Body of pancreas (tissue), 4 donors: Measurements from ENCODE around the gene MYZAP. TPM values are rescaled to one million over a fixed set of nuclear protein-coding genes. Genes with fewer than 3 reads are reported as not detected.

Source experiments
- ATAC-seq: fragments of 150-250 bp; one replicate; pipeline ENCODE4 v1.9.1; 2016
- DNase-seq, 4 donors: peaks; one replicate each; pipeline ENCODE4 v3.0.0-alpha.2; 2019
- H3K27ac ChIP-seq, 4 donors: fragments of 200-600 bp; sonication (generic); 1 replicate in 3 of 4; 2 replicates in 1 of 4; pipeline versions ENCODE4 v1.5.1 to v1.6.1; 2016 to 2019; ENCODE audit warnings: mild to moderate bottlenecking in 1 of 4, mixed read lengths in 1 of 4, moderate library complexity in 1 of 4
- H3K27me3 ChIP-seq, 2 donors: fragments of 200-600 bp; sonication (generic); one replicate each; pipeline ENCODE4 v1.6.0; 2016; ENCODE audit warnings: mild to moderate bottlenecking in 1 of 2
- H3K36me3 ChIP-seq, 2 donors: fragments of 200-600 bp; sonication (generic); replicated peaks in 1 of 2; 2 replicates each; pipeline ENCODE4 v1.5.1; 2016; ENCODE audit warnings: low read depth in 2 of 2; ENCODE audit not compliant: insufficient read depth in 1 of 2
- H3K4me1 ChIP-seq: fragments of 200-600 bp; sonication (generic); one replicate; pipeline ENCODE4 v1.6.0; 2016
- H3K4me3 ChIP-seq, 2 donors: fragments of 200-600 bp; sonication (generic); 1 replicate in 1 of 2; 2 replicates in 1 of 2; pipeline ENCODE4 v1.5.1; 2016 to 2019
- H3K9me3 ChIP-seq, 3 donors: fragments of 200-600 bp; sonication (generic); 1 replicate in 2 of 3; 2 replicates in 1 of 3; pipeline ENCODE4 v1.5.1; 2016
- CTCF ChIP-seq, 7 experiments: fragments of 450-650 bp in 4 of 7; fragments of 200-600 bp in 3 of 7; sonication (generic) in 3 of 7; IDR thresholded peaks; one replicate each; pipeline ENCODE4 v1.5.1; 2016 to 2019; ENCODE audit warnings: antibody characterized with exemption in 7 of 7
- POLR2A ChIP-seq, 3 donors: fragments of 450-650 bp; IDR thresholded peaks; one replicate each; pipeline ENCODE4 v1.6.1; 2016; ENCODE audit warnings: antibody characterized with exemption in 3 of 3, mild to moderate bottlenecking in 2 of 3
- WGBS, 2 donors: methylation state at CpG; one replicate each; pipeline ENCODE4 v1.1.5; 2017; 5-methylcytosine and 5-hydroxymethylcytosine counted together
- intact Hi-C: fragments of 100-400 bp; cut with DNase I; formaldehyde crosslinking; loops from one replicate; pipeline ENCODE4 v1.15.1; 2023
- total RNA-seq, 2 donors: library from RNA; depleted of rRNA; stranded (reverse); fragments of >200 nt; gene quantifications; one replicate each; pipeline ENCODE4 v1.1.0, GENCODE V29; 2016

The MYZAP gene
- total RNA-seq, 2 donors from 2014 or later = 10.9 to 16.3 TPM

GRCh38 chr15:57726411-57726810, 134.7 kb downstream of the MYZAP start:
- Histone ChIP-seq H3K9me3 (no peaks in the 10 kb centered on the region), H3K4me3 (no peak overlapping the region), H3K36me3 (no peaks in the 10 kb centered on the region), H3K27me3 (no peaks in the 10 kb centered on the region), H3K27ac (no peak overlapping the region), H3K4me1 (no peaks in the 10 kb centered on the region)
- WGBS, 2 donors = 88 to 92% methylated on average over 3 of the region's 3 CpGs
- no peak for ATAC-seq
- intact Hi-C loops = no loop called here
- no peak for DNase-seq
- no peak for TF ChIP-seq CTCF (IDR thresholded peaks at IDR 0.05)
- no peak for TF ChIP-seq POLR2A (IDR thresholded peaks at IDR 0.05)

- no peak overlapping the region for H3K27ac ChIP-seq
- no peaks in the 10 kb centered on the region for H3K9me3 ChIP-seq
- ATAC-seq = no peak
- no peaks in the 10 kb centered on the region for H3K27me3 ChIP-seq
- no peaks in the 10 kb centered on the region for H3K36me3 ChIP-seq
- TF ChIP-seq POLR2A (IDR thresholded peaks at IDR 0.05) = no peak
- TF ChIP-seq CTCF (IDR thresholded peaks at IDR 0.05) = no peak
- DNase-seq = no peak
- 95 to 97% methylated on average over 6 of the region's 6 CpGs for WGBS, 2 donors
- no peaks in the 10 kb centered on the region for H3K4me1 ChIP-seq
- intact Hi-C loops = no loop called here
- no peak overlapping the region for H3K4me3 ChIP-seq
Observed at GRCh38 chr15:57727031-57727430, 135.3 kb downstream of the MYZAP start.

GRCh38 chr15:57728436-57728835, 136.7 kb downstream of the MYZAP start:
- no peaks in the 10 kb centered on the region for H3K36me3 ChIP-seq
- H3K4me1 ChIP-seq = peaks cover 4% of the 10 kb centered on the region
- H3K27ac ChIP-seq = no peak overlapping the region
- H3K27me3 ChIP-seq = no peaks in the 10 kb centered on the region
- no peak overlapping the region for H3K4me3 ChIP-seq
- DNase-seq (no peak), ATAC-seq (no peak)
- WGBS, 2 donors = 93 to 95% methylated on average over 8 of the region's 8 CpGs
- H3K9me3 ChIP-seq = no peaks in the 10 kb centered on the region
- intact Hi-C loops = no loop called here
- TF ChIP-seq POLR2A (IDR thresholded peaks at IDR 0.05) = no peak
- TF ChIP-seq CTCF (IDR thresholded peaks at IDR 0.05) = no peak

- peaks cover 4% of the 10 kb centered on the region for H3K4me1 ChIP-seq
- no peak for ATAC-seq
- H3K36me3 ChIP-seq = no peaks in the 10 kb centered on the region
- no peak for DNase-seq
- 82 to 100% methylated on average over 3 to 4 of the region's 5 CpGs for WGBS, 2 donors
- H3K27me3 ChIP-seq = no peaks in the 10 kb centered on the region
- no peak for TF ChIP-seq CTCF (IDR thresholded peaks at IDR 0.05)
- TF ChIP-seq POLR2A (IDR thresholded peaks at IDR 0.05) = no peak
- H3K9me3 ChIP-seq = no peaks in the 10 kb centered on the region
- H3K4me3 ChIP-seq = no peak overlapping the region
- H3K27ac ChIP-seq = no peak overlapping the region
- intact Hi-C loops = no loop called here
Observed at GRCh38 chr15:57730876-57731275, 139.2 kb downstream of the MYZAP start.

GRCh38 chr15:57731530-57732103, 139.9 kb downstream of the MYZAP start:
- ATAC-seq (no peak), DNase-seq (no peak)
- Histone ChIP-seq H3K27me3 (no peaks in the 10 kb centered on the region), H3K4me1 (peaks cover 4% of the 10 kb centered on the region), H3K36me3 (no peaks in the 10 kb centered on the region), H3K9me3 (no peaks in the 10 kb centered on the region), H3K4me3 (no peak overlapping the region), H3K27ac (no peak overlapping the region)
- WGBS, 2 donors = 76% methylated on average over 6 of the region's 6 CpGs
- TF ChIP-seq POLR2A (IDR thresholded peaks at IDR 0.05) = no peak
- no peak for TF ChIP-seq CTCF (IDR thresholded peaks at IDR 0.05)
- intact Hi-C loops = no loop called here
